Stimulated activated naive CD8-positive, alpha-beta T cell treated with anti-CD3 and anti-CD28 coated beads, Interleukin-15, amount 100 ng/mL, for 72 hours (primary cell): ENCODE measurements around the gene TVP23B.
"Not testable (repeated sequence)": the region's sequence is repeated elsewhere in the genome, so short reads cannot be mapped to it uniquely, and the experiment has no call there.

Source experiments
- ATAC-seq: fragments of 150-1000 bp; cut with Tn5 transposase; 2 replicates; pipeline ENCODE4 v1.10.0; 2021; ENCODE audit warnings: mild to moderate bottlenecking, moderate library complexity
- DNase-seq, 2 donors: peaks; one replicate each; pipeline ENCODE4 v3.0.0; 2021 to 2022
- H3K27ac Mint-ChIP-seq, 2 donors: one replicate each; pipeline ENCODE4 v1.8.0; 2022; ENCODE audit warnings: mild to moderate bottlenecking in 2 of 2, mixed read lengths in 2 of 2, moderate library complexity in 2 of 2
- H3K27me3 Mint-ChIP-seq: one replicate; pipeline ENCODE4 v1.8.0; 2022; ENCODE audit warnings: mixed read lengths
- H3K4me1 Mint-ChIP-seq: one replicate; pipeline ENCODE4 v1.8.0; 2022; ENCODE audit warnings: mild to moderate bottlenecking, mixed read lengths
- H3K4me3 Mint-ChIP-seq, 2 donors: one replicate each; pipeline ENCODE4 v1.8.0; 2022; ENCODE audit warnings: mild to moderate bottlenecking in 2 of 2, mixed read lengths in 2 of 2, moderate library complexity in 1 of 2
- H3K9me3 Mint-ChIP-seq, 2 donors: one replicate each; pipeline ENCODE4 v1.8.0; 2022; ENCODE audit warnings: mixed read lengths in 2 of 2

Gene TVP23B

GRCh38 chr17:18780991-18781718 lies at the start of gene TVP23B:
TSS of gene TVP23B (plus strand) at chr17:18781183. CDS start at chr17:18781294, 111 bp downstream.
- H3K4me1 Mint-ChIP-seq: peaks cover 28% of the 10 kb centered on the region
- not testable (repeated sequence) for H3K27me3 Mint-ChIP-seq, H3K9me3 Mint-ChIP-seq

GRCh38 chr17:18732438-18732837 lies 48.5 kb upstream of the TVP23B start:
- H3K9me3 Mint-ChIP-seq, H3K4me1 Mint-ChIP-seq, ATAC-seq, H3K4me3 Mint-ChIP-seq, H3K27me3 Mint-ChIP-seq, H3K27ac Mint-ChIP-seq, DNase-seq: not testable (repeated sequence)

More at GRCh38 chr17:18780991-18781718, at the start of gene TVP23B:
- DNase-seq (peak; percentile 93 to 97), ATAC-seq (peak; percentile 100)
- Mint-ChIP-seq H3K4me3 (peak within 1 kb of the TSS; percentile 89 to 93), H3K27ac (peak within 1 kb of the TSS; percentile 96 to 98)

GRCh38 chr17:18733350-18733749 lies 47.6 kb upstream of the TVP23B start:
- H3K27me3 Mint-ChIP-seq, DNase-seq, H3K27ac Mint-ChIP-seq, H3K4me1 Mint-ChIP-seq, ATAC-seq, H3K4me3 Mint-ChIP-seq, H3K9me3 Mint-ChIP-seq: not testable (repeated sequence)

- H3K27ac Mint-ChIP-seq, DNase-seq, H3K9me3 Mint-ChIP-seq, H3K27me3 Mint-ChIP-seq, H3K4me1 Mint-ChIP-seq, H3K4me3 Mint-ChIP-seq, ATAC-seq: not testable (repeated sequence)
These were observed 41.2 kb upstream of the TVP23B start for GRCh38 chr17:18739616-18740391.

GRCh38 chr17:18741228-18741627 lies 39.8 kb upstream of the TVP23B start:
- H3K27ac Mint-ChIP-seq, H3K9me3 Mint-ChIP-seq, ATAC-seq, H3K27me3 Mint-ChIP-seq, H3K4me3 Mint-ChIP-seq, DNase-seq, H3K4me1 Mint-ChIP-seq: not testable (repeated sequence)

GRCh38 chr17:18743699-18744421 lies 37.1 kb upstream of the TVP23B start, which contains the start of gene FBXW10:
TSS of gene FBXW10 (plus strand) at chr17:18744054. CDS start at chr17:18744245, 191 bp downstream.
- H3K4me1 Mint-ChIP-seq, ATAC-seq, H3K27me3 Mint-ChIP-seq, DNase-seq, H3K4me3 Mint-ChIP-seq, H3K9me3 Mint-ChIP-seq, H3K27ac Mint-ChIP-seq: not testable (repeated sequence)

GRCh38 chr17:18744726-18745125 lies 36.3 kb upstream of the TVP23B start:
- H3K27me3 Mint-ChIP-seq, DNase-seq, H3K4me3 Mint-ChIP-seq, H3K27ac Mint-ChIP-seq, H3K4me1 Mint-ChIP-seq, H3K9me3 Mint-ChIP-seq, ATAC-seq: not testable (repeated sequence)

- H3K4me1 Mint-ChIP-seq, H3K27me3 Mint-ChIP-seq, H3K27ac Mint-ChIP-seq, ATAC-seq, H3K4me3 Mint-ChIP-seq, DNase-seq, H3K9me3 Mint-ChIP-seq: not testable (repeated sequence)
These were observed 34.4 kb upstream of the TVP23B start for GRCh38 chr17:18746551-18746950.

GRCh38 chr17:18747501-18747900 lies 33.5 kb upstream of the TVP23B start:
- not testable (repeated sequence) for ATAC-seq, H3K27me3 Mint-ChIP-seq, H3K27ac Mint-ChIP-seq, DNase-seq, H3K4me3 Mint-ChIP-seq, H3K4me1 Mint-ChIP-seq, H3K9me3 Mint-ChIP-seq

GRCh38 chr17:18750242-18750641 lies 30.7 kb upstream of the TVP23B start:
- not testable (repeated sequence) for H3K4me1 Mint-ChIP-seq, H3K4me3 Mint-ChIP-seq

GRCh38 chr17:18753829-18754409 lies 27.1 kb upstream of the TVP23B start:
- H3K4me3 Mint-ChIP-seq, H3K27me3 Mint-ChIP-seq, H3K4me1 Mint-ChIP-seq, H3K27ac Mint-ChIP-seq, ATAC-seq, H3K9me3 Mint-ChIP-seq, DNase-seq: not testable (repeated sequence)

More at GRCh38 chr17:18750242-18750641, 30.7 kb upstream of the TVP23B start:
- H3K27ac Mint-ChIP-seq, H3K9me3 Mint-ChIP-seq, ATAC-seq, H3K27me3 Mint-ChIP-seq, DNase-seq: not testable (repeated sequence)

GRCh38 chr17:18755969-18756368 lies 25.0 kb upstream of the TVP23B start:
- not testable (repeated sequence) for DNase-seq, H3K4me1 Mint-ChIP-seq, ATAC-seq, H3K9me3 Mint-ChIP-seq, H3K27ac Mint-ChIP-seq, H3K4me3 Mint-ChIP-seq, H3K27me3 Mint-ChIP-seq

GRCh38 chr17:18757368-18758044 lies 23.5 kb upstream of the TVP23B start:
- not testable (repeated sequence) for H3K27me3 Mint-ChIP-seq, H3K4me1 Mint-ChIP-seq, ATAC-seq, H3K4me3 Mint-ChIP-seq, H3K9me3 Mint-ChIP-seq, DNase-seq, H3K27ac Mint-ChIP-seq

GRCh38 chr17:18758344-18758743 lies 22.6 kb upstream of the TVP23B start:
- not testable (repeated sequence) for H3K4me1 Mint-ChIP-seq, H3K4me3 Mint-ChIP-seq, DNase-seq, H3K9me3 Mint-ChIP-seq, H3K27me3 Mint-ChIP-seq, H3K27ac Mint-ChIP-seq, ATAC-seq

GRCh38 chr17:18760221-18760620 lies 20.8 kb upstream of the TVP23B start:
- H3K9me3 Mint-ChIP-seq, ATAC-seq, H3K4me1 Mint-ChIP-seq, H3K4me3 Mint-ChIP-seq, H3K27me3 Mint-ChIP-seq, H3K27ac Mint-ChIP-seq, DNase-seq: not testable (repeated sequence)
